Measurements from ENCODE around the gene PIM3.

- TF ChIP-seq SIN3A (IDR thresholded peaks at IDR 0.05; ENCODE audit: low read depth, low read length) (no peak), YY1 (IDR thresholded peaks at IDR 0.05; ENCODE audit: low read depth, low read length) (no peak), NFYB (IDR thresholded peaks at IDR 0.05; ENCODE audit: insufficient read depth, low read depth, low read length) (no peak), TCF3 (IDR thresholded peaks at IDR 0.05; ENCODE audit: borderline replicate concordance, insufficient read depth, low read depth, low read length) (no peak), POLR2A (IDR thresholded peaks at IDR 0.05; ENCODE audit: low read depth, low read length) (no peak), JUND (IDR thresholded peaks at IDR 0.05; ENCODE audit: low read depth, low read length) (no peak), USF2 (IDR thresholded peaks at IDR 0.05; ENCODE audit: borderline replicate concordance, low read depth, low read length) (no peak), CTCF (IDR thresholded peaks at IDR 0.05 in 2 of 3, conservative IDR thresholded peaks at IDR 0.05 in 1 of 3; ENCODE audit: control insufficient read depth in 2 of 3, extremely low read depth in 1 of 3, insufficient read depth in 1 of 3, low read depth in 3 of 3, low read length in 3 of 3) (no peak), SREBF1 (IDR thresholded peaks at IDR 0.05; ENCODE audit: low read length) (no peak)
Observed at GRCh38 chr22:49955581-49956417, 4.8 kb upstream of the PIM3 start.
